HepG2 (cell line): ENCODE data around the gene PA2G4. TPM values are rescaled to one million over a fixed set of nuclear protein-coding genes. Genes with fewer than 3 reads are reported as not detected.

ENCODE experiments used
- CCDC6 ChIP-seq: sonication (generic); formaldehyde crosslinking; IDR thresholded peaks from 2 replicates; pipeline ENCODE4 v1.8.1; 2022; ENCODE audit warnings: mild to moderate bottlenecking, missing genetic modification reagents, moderate library complexity
- ERF ChIP-seq: IDR thresholded peaks from 2 replicates; pipeline ENCODE4 v1.6.1; 2018; ENCODE audit warnings: missing biosample characterization, missing genetic modification reagents
- GABPB1 ChIP-seq: IDR thresholded peaks from 2 replicates; pipeline ENCODE4 v1.6.1; 2016; ENCODE audit warnings: mild to moderate bottlenecking, missing genetic modification reagents, moderate library complexity, missing compliant biosample characterization
- HNRNPH1 ChIP-seq: fragments of 200-400 bp; formaldehyde crosslinking; optimal IDR thresholded peaks from 2 replicates; pipeline ENCODE3; 2017; ENCODE audit warnings: mild to moderate bottlenecking, low read depth, low read length
- KAT7 ChIP-seq: IDR thresholded peaks from 2 replicates; pipeline ENCODE4 v1.6.1; 2018; ENCODE audit warnings: borderline replicate concordance, missing compliant biosample characterization
- MXI1 ChIP-seq: IDR thresholded peaks from 3 replicates; pipeline ENCODE4 v1.6.1; 2012; ENCODE audit warnings: low read depth, low read length, inconsistent platforms, borderline replicate concordance
- NFE2L2 ChIP-seq: fragments of 150-350 bp; IDR thresholded peaks from 2 replicates; pipeline ENCODE4 v1.6.1; 2014; ENCODE audit warnings: low read length
- SAFB2 ChIP-seq: sonication (generic); formaldehyde crosslinking; IDR thresholded peaks from 2 replicates; pipeline ENCODE4 v1.5.1; 2020; ENCODE audit warnings: missing genetic modification reagents, low read depth, mild to moderate bottlenecking, borderline replicate concordance
- SOX5 ChIP-seq: IDR thresholded peaks from 2 replicates; pipeline ENCODE4 v1.6.1; 2016; ENCODE audit warnings: borderline replicate concordance
- TCF7 ChIP-seq: sonication (generic); IDR thresholded peaks from 2 replicates; pipeline ENCODE4 v1.6.1; 2016; ENCODE audit warnings: antibody characterized with exemption, low read depth
- TMF1 ChIP-seq: sonication (generic); formaldehyde crosslinking; IDR thresholded peaks from 2 replicates; pipeline ENCODE4 v1.8.1; 2022; ENCODE audit warnings: low read depth, missing genetic modification reagents
- YY1 ChIP-seq: IDR thresholded peaks from 2 replicates; pipeline ENCODE4 v1.6.1; 2011; ENCODE audit warnings: low read length, low read depth, moderate library complexity, mild to moderate bottlenecking; ENCODE audit not compliant: insufficient read depth, insufficient replicate concordance
- ZBTB42 ChIP-seq: sonication (generic); formaldehyde crosslinking; IDR thresholded peaks from 2 replicates; pipeline ENCODE4 v1.5.0; 2020; ENCODE audit warnings: mild to moderate bottlenecking, missing genetic modification reagents
- ZNF24 ChIP-seq: fragments of 450-650 bp; IDR thresholded peaks from 2 replicates; pipeline ENCODE4 v1.6.1; 2017; ENCODE audit warnings: antibody characterized with exemption, mild to moderate bottlenecking
- ZNF253 ChIP-seq: sonication (generic); formaldehyde crosslinking; IDR thresholded peaks from 2 replicates; pipeline ENCODE4 v1.8.0; 2022; ENCODE audit warnings: mild to moderate bottlenecking, missing genetic modification reagents, borderline replicate concordance
- ZNF558 ChIP-seq: sonication (generic); formaldehyde crosslinking; IDR thresholded peaks from 2 replicates; pipeline ENCODE4 v1.9.0; 2022; ENCODE audit warnings: mild to moderate bottlenecking, missing genetic modification reagents, borderline replicate concordance
- ZNF564 ChIP-seq: sonication (generic); formaldehyde crosslinking; IDR thresholded peaks from 2 replicates; pipeline ENCODE4 v1.8.1; 2023; ENCODE audit warnings: mild to moderate bottlenecking, missing genetic modification reagents
- ZNF761 ChIP-seq: sonication (generic); formaldehyde crosslinking; conservative IDR thresholded peaks from 2 replicates; pipeline ENCODE4 v1.4.0; 2020; ENCODE audit warnings: mild to moderate bottlenecking, missing genetic modification reagents
- polyA plus RNA-seq, 8 experiments: library from polyadenylated mRNA; depleted of rRNA in 3 of 8; stranded (reverse) in 7 of 8; unstranded in 1 of 8; fragments of >200 nt; fragmentation: Illumina TruSeq in 4 of 8; extraction: Trizol in 4 of 8; gene quantifications; 2 replicates each; pipeline versions ENCODE4 v1.2.1 to v1.2.3, GENCODE V29; 2011 to 2016; ENCODE audit warnings: low read depth in 4 of 8, missing spikeins in 1 of 8, mixed read lengths in 1 of 8; ENCODE audit not compliant: insufficient read depth in 1 of 8
- total RNA-seq, 5 experiments: library from RNA; depleted of rRNA; stranded (reverse); fragments of >200 nt; fragmentation: Illumina TruSeq; extraction: Trizol; gene quantifications; 2 replicates each; pipeline ENCODE4 v1.2.3, GENCODE V29; 2016; ENCODE audit warnings: low read depth in 1 of 5
- TF ChIP-seq, protein P1 (sequence below): sonication (generic); formaldehyde crosslinking; IDR thresholded peaks from 2 replicates; pipeline ENCODE4 v1.9.0; 2021; ENCODE audit warnings: missing genetic modification reagents, borderline replicate concordance
- TF ChIP-seq, protein P2 (sequence below): sonication (generic); formaldehyde crosslinking; IDR thresholded peaks from 2 replicates; pipeline ENCODE4 v1.5.0; 2020; ENCODE audit warnings: missing genetic modification reagents
- TF ChIP-seq, protein P3 (sequence below): sonication (generic); formaldehyde crosslinking; IDR thresholded peaks from 2 replicates; pipeline ENCODE4 v1.4.0; 2020; ENCODE audit warnings: missing genetic modification reagents

The PA2G4 gene
- total and polyA plus RNA-seq, 2 of the 13 experiments (the other 11 are each of a cell fraction or from before 2014, with no cell fraction given) = 147 to 240 TPM

DNA sequence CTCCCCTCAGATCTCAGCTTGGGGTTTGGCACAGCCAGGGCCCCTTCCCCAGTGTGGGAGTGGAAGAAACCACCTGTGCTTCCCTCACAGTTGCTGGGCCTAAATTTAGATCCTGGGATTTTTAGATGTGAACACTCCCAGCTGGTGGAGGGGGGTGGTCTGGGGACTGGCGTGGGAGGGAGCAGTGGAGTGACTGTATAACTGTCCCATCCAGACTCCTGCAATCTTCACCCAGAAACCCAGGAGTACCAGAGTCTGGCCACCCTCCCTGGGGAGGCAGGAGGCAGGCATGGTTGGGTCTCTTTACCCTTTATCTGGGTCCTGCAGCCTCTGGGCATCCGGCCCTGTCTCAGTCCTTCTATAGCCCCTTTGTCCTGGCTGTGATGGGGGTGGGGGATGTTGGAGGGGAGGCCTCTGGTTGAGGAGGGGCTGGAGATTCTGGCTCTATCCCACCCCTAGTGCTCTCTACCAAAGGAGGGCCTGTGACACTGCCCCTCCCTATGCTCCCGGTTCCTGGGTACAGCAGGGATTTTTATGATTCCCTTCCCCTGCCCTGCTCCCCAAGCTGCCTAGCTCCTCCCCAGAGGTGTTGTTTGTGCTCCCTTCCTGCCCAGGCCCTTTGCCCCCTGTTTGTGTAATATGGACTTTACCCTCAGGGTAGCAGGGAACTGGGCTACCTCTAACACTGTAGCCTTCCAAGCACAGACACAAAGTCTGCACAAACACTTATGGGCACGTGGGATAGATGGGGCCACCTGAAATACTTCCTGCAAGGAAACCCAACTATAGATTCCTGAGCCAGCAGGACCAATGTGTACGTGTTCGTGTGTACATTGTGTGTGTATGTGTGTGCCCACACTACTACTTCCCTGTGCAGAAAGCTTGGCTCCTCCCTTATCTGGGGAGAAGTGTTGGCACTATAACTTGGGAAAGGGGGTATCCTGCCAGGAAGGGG, 22.7 kb upstream of the PA2G4 start (continued):
- TF ChIP-seq, protein P1, sequence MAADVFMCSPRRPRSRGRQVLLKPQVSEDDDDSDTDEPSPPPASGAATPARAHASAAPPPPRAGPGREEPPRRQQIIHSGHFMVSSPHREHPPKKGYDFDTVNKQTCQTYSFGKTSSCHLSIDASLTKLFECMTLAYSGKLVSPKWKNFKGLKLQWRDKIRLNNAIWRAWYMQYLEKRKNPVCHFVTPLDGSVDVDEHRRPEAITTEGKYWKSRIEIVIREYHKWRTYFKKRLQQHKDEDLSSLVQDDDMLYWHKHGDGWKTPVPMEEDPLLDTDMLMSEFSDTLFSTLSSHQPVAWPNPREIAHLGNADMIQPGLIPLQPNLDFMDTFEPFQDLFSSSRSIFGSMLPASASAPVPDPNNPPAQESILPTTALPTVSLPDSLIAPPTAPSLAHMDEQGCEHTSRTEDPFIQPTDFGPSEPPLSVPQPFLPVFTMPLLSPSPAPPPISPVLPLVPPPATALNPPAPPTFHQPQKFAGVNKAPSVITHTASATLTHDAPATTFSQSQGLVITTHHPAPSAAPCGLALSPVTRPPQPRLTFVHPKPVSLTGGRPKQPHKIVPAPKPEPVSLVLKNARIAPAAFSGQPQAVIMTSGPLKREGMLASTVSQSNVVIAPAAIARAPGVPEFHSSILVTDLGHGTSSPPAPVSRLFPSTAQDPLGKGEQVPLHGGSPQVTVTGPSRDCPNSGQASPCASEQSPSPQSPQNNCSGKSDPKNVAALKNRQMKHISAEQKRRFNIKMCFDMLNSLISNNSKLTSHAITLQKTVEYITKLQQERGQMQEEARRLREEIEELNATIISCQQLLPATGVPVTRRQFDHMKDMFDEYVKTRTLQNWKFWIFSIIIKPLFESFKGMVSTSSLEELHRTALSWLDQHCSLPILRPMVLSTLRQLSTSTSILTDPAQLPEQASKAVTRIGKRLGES = peak; percentile 88
- TF ChIP-seq ZNF564 (peak; percentile 97), KAT7 (CRISPR knock-in tag) (no peak; the same call in 1 of the 2 replicates), NFE2L2 (no peak), TMF1 (CRISPR knock-in tag) (no peak; the same call in 1 of the 2 replicates), MXI1 (peak; percentile 84; the same call in 1 of the 3 replicates), ZNF761 (peak; percentile 80; the same call in 1 of the 2 replicates), CCDC6 (CRISPR knock-in tag) (peak; percentile 92), SOX5 (peak; percentile 96), ZNF24 (peak; percentile 62; the same call in 1 of the 2 replicates), ZBTB42 (CRISPR knock-in tag) (no peak), GABPB1 (peak; percentile 71), HNRNPH1 (peak; percentile 78), YY1 (no peak), ZNF253 (no peak), ZNF558 (CRISPR knock-in tag) (0 out of 2 replicates have a peak, but pooled peaks have one; percentile 64), ERF (peak; percentile 97), SAFB2 (peak; percentile 38; the same call in 1 of the 2 replicates), TCF7 (peak; percentile 53; the same call in 1 of the 2 replicates)
- TF ChIP-seq, protein P2, sequence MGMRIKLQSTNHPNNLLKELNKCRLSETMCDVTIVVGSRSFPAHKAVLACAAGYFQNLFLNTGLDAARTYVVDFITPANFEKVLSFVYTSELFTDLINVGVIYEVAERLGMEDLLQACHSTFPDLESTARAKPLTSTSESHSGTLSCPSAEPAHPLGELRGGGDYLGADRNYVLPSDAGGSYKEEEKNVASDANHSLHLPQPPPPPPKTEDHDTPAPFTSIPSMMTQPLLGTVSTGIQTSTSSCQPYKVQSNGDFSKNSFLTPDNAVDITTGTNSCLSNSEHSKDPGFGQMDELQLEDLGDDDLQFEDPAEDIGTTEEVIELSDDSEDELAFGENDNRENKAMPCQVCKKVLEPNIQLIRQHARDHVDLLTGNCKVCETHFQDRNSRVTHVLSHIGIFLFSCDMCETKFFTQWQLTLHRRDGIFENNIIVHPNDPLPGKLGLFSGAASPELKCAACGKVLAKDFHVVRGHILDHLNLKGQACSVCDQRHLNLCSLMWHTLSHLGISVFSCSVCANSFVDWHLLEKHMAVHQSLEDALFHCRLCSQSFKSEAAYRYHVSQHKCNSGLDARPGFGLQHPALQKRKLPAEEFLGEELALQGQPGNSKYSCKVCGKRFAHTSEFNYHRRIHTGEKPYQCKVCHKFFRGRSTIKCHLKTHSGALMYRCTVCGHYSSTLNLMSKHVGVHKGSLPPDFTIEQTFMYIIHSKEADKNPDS (CRISPR knock-in tag) = peak; percentile 88; the same call in 1 of the 2 replicates
- TF ChIP-seq, protein P3, sequence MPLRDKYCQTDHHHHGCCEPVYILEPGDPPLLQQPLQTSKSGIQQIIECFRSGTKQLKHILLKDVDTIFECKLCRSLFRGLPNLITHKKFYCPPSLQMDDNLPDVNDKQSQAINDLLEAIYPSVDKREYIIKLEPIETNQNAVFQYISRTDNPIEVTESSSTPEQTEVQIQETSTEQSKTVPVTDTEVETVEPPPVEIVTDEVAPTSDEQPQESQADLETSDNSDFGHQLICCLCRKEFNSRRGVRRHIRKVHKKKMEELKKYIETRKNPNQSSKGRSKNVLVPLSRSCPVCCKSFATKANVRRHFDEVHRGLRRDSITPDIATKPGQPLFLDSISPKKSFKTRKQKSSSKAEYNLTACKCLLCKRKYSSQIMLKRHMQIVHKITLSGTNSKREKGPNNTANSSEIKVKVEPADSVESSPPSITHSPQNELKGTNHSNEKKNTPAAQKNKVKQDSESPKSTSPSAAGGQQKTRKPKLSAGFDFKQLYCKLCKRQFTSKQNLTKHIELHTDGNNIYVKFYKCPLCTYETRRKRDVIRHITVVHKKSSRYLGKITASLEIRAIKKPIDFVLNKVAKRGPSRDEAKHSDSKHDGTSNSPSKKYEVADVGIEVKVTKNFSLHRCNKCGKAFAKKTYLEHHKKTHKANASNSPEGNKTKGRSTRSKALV (CRISPR knock-in tag) = peak; percentile 53; the same call in 1 of the 2 replicates
